HepG2 (cell line): ENCODE data around the gene ANKRD39. TPM values are rescaled to one million over a fixed set of nuclear protein-coding genes. Genes with fewer than 3 reads are reported as not detected.
A peak's percentile ranks its signal among the peaks of the same experiment; 100 is the strongest.

Experiments
- ARNT ChIP-seq: fragments of 450-650 bp; IDR thresholded peaks from 2 replicates; pipeline ENCODE4 v1.6.1; 2017
- HIC2 ChIP-seq: sonication (generic); formaldehyde crosslinking; IDR thresholded peaks from 2 replicates; pipeline ENCODE4 v1.9.0; 2022; ENCODE audit warnings: low read depth, missing genetic modification reagents
- JARID2 ChIP-seq: sonication (generic); formaldehyde crosslinking; IDR thresholded peaks from 2 replicates; pipeline ENCODE4 v1.8.1; 2023; ENCODE audit warnings: missing genetic modification reagents, inconsistent platforms; ENCODE audit not compliant: insufficient replicate concordance
- KDM6A ChIP-seq: IDR thresholded peaks from 2 replicates; pipeline ENCODE4 v1.6.1; 2016; ENCODE audit warnings: low read depth
- KIAA2018 ChIP-seq: sonication (generic); formaldehyde crosslinking; IDR thresholded peaks from 2 replicates; pipeline ENCODE4 v1.5.0; 2020; ENCODE audit warnings: mild to moderate bottlenecking, missing genetic modification reagents, borderline replicate concordance
- MEIS2 ChIP-seq: sonication (generic); formaldehyde crosslinking; IDR thresholded peaks from 2 replicates; pipeline ENCODE4 v1.9.0; 2021; ENCODE audit warnings: mild to moderate bottlenecking, missing genetic modification reagents
- MXI1 ChIP-seq: IDR thresholded peaks from 3 replicates; pipeline ENCODE4 v1.6.1; 2012; ENCODE audit warnings: low read depth, low read length, inconsistent platforms, borderline replicate concordance
- SATB2 ChIP-seq: sonication (generic); formaldehyde crosslinking; IDR thresholded peaks from 2 replicates; pipeline ENCODE4 v1.5.0; 2020; ENCODE audit warnings: missing genetic modification reagents
- SOX6 ChIP-seq, 2 experiments: fragments of 450-650 bp in 1 of 2; sonication (generic) in 1 of 2; formaldehyde crosslinking in 1 of 2; IDR thresholded peaks; 2 replicates each; pipeline versions ENCODE4 v1.4.0 to v1.6.1; 2017 to 2020; ENCODE audit warnings: antibody characterized with exemption in 1 of 2, mild to moderate bottlenecking in 1 of 2, missing genetic modification reagents in 1 of 2
- ZBTB21 ChIP-seq: sonication (generic); formaldehyde crosslinking; IDR thresholded peaks from 2 replicates; pipeline ENCODE4 v1.4.0; 2020; ENCODE audit warnings: missing genetic modification reagents
- ZNF180 ChIP-seq: sonication (generic); formaldehyde crosslinking; IDR thresholded peaks from 2 replicates; pipeline ENCODE4 v1.4.0; 2020; ENCODE audit warnings: low read depth, missing genetic modification reagents, borderline replicate concordance
- ZNF431 ChIP-seq: sonication (generic); formaldehyde crosslinking; IDR thresholded peaks from 2 replicates; pipeline ENCODE4 v1.9.0; 2022; ENCODE audit warnings: missing genetic modification reagents, low read depth, mild to moderate bottlenecking, borderline replicate concordance
- ZNF460 ChIP-seq: sonication (generic); formaldehyde crosslinking; IDR thresholded peaks from 2 replicates; pipeline ENCODE4 v1.5.1; 2020; ENCODE audit warnings: missing genetic modification reagents, mild to moderate bottlenecking, borderline replicate concordance
- ZNF709 ChIP-seq: sonication (generic); formaldehyde crosslinking; IDR thresholded peaks from 2 replicates; pipeline ENCODE4 v1.5.0; 2020; ENCODE audit warnings: mild to moderate bottlenecking, missing genetic modification reagents
- ZNF710 ChIP-seq: sonication (generic); formaldehyde crosslinking; IDR thresholded peaks from 2 replicates; pipeline ENCODE4 v1.5.0; 2020; ENCODE audit warnings: mild to moderate bottlenecking, missing genetic modification reagents, borderline replicate concordance
- ZNF841 ChIP-seq: sonication (generic); formaldehyde crosslinking; IDR thresholded peaks from 2 replicates; pipeline ENCODE4 v1.8.1; 2023; ENCODE audit warnings: missing genetic modification reagents, borderline replicate concordance
- ZSCAN21 ChIP-seq: sonication (generic); formaldehyde crosslinking; IDR thresholded peaks from 2 replicates; pipeline ENCODE4 v1.8.0; 2022; ENCODE audit warnings: mild to moderate bottlenecking, missing genetic modification reagents, moderate library complexity, borderline replicate concordance
- polyA plus RNA-seq, 8 experiments: library from polyadenylated mRNA; depleted of rRNA in 3 of 8; stranded (reverse) in 7 of 8; unstranded in 1 of 8; fragments of >200 nt; fragmentation: Illumina TruSeq in 4 of 8; extraction: Trizol in 4 of 8; gene quantifications; 2 replicates each; pipeline versions ENCODE4 v1.2.1 to v1.2.3, GENCODE V29; 2011 to 2016; ENCODE audit warnings: low read depth in 4 of 8, missing spikeins in 1 of 8, mixed read lengths in 1 of 8; ENCODE audit not compliant: insufficient read depth in 1 of 8
- total RNA-seq, 5 experiments: library from RNA; depleted of rRNA; stranded (reverse); fragments of >200 nt; fragmentation: Illumina TruSeq; extraction: Trizol; gene quantifications; 2 replicates each; pipeline ENCODE4 v1.2.3, GENCODE V29; 2016; ENCODE audit warnings: low read depth in 1 of 5

ANKRD39 gene
- total and polyA plus RNA-seq, 2 of the 13 experiments (the other 11 are each of a cell fraction or from before 2014, with no cell fraction given), result 23.2 to 24.8 TPM

- no peak for TF ChIP-seq KIAA2018 (CRISPR knock-in tag)
- TF ChIP-seq ZNF709 (CRISPR knock-in tag), result peak; percentile 60; the same call in 1 of the 2 replicates
- no peak for TF ChIP-seq SATB2
- TF ChIP-seq JARID2 (CRISPR knock-in tag), result no peak
- TF ChIP-seq MEIS2 (CRISPR knock-in tag), result no peak
- TF ChIP-seq SOX6 (IDR thresholded peaks at IDR 0.05), result no peak
- no peak for TF ChIP-seq SOX6 (CRISPR knock-in tag; IDR thresholded peaks at IDR 0.05)
- TF ChIP-seq ZNF460 (CRISPR knock-in tag), result no peak
- no peak for TF ChIP-seq ZNF180
- TF ChIP-seq MXI1, result no peak
- TF ChIP-seq KDM6A (CRISPR knock-in tag), result no peak
- no peak for TF ChIP-seq ZNF841 (CRISPR knock-in tag)
- no peak for TF ChIP-seq ZBTB21 (CRISPR knock-in tag)
- no peak; the same call in 1 of the 2 replicates for TF ChIP-seq HIC2 (CRISPR knock-in tag)
- no peak for TF ChIP-seq ARNT
- TF ChIP-seq ZNF710 (CRISPR knock-in tag), result no peak
- peak; percentile 47; the same call in 1 of the 2 replicates for TF ChIP-seq ZSCAN21 (CRISPR knock-in tag)
- TF ChIP-seq ZNF431, result no peak
These were observed 40.7 kb downstream of the ANKRD39 start (continued) for GRCh38 chr2:96816836-96817702.
